DMS 273 treated with DMSO at 0.1 percent for 48 hours (cell line): Measurements from ENCODE around the gene CIART.
"Not testable (repeated sequence)": the region's sequence is repeated elsewhere in the genome, so short reads cannot be mapped to it uniquely, and the experiment has no call there.

Experiments
- DNase-seq: peaks from one replicate; lab custom pipeline; 2025; lab: John Stamatoyannopoulos, UW

Gene CIART, protein sequence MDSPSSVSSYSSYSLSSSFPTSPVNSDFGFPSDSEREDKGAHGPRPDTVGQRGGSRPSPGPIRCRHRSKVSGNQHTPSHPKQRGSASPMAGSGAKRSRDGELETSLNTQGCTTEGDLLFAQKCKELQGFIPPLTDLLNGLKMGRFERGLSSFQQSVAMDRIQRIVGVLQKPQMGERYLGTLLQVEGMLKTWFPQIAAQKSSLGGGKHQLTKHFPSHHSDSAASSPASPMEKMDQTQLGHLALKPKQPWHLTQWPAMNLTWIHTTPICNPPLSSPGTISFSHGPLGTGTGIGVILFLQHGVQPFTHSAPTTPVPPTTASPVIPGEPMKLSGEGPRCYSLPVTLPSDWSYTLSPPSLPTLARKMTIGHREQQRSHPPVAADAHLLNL

GRCh38 chr1:150281758-150282557 is at the start of gene CIART:
TSS of gene CIART (plus strand) at chr1:150282554. CDS start at chr1:150283268, 714 bp downstream.
- peak; percentile 99 for DNase-seq

GRCh38 chr1:150232921-150233320 is 49.4 kb upstream of the CIART start:
- not testable (repeated sequence) for DNase-seq

GRCh38 chr1:150233359-150234308 is 48.7 kb upstream of the CIART start:
- no peak for DNase-seq

GRCh38 chr1:150234309-150234565 is 48.1 kb upstream of the CIART start:
- DNase-seq = no peak

- peak; percentile 51 for DNase-seq
Measured at GRCh38 chr1:150234566-150235293, 47.6 kb upstream of the CIART start.

DNA sequence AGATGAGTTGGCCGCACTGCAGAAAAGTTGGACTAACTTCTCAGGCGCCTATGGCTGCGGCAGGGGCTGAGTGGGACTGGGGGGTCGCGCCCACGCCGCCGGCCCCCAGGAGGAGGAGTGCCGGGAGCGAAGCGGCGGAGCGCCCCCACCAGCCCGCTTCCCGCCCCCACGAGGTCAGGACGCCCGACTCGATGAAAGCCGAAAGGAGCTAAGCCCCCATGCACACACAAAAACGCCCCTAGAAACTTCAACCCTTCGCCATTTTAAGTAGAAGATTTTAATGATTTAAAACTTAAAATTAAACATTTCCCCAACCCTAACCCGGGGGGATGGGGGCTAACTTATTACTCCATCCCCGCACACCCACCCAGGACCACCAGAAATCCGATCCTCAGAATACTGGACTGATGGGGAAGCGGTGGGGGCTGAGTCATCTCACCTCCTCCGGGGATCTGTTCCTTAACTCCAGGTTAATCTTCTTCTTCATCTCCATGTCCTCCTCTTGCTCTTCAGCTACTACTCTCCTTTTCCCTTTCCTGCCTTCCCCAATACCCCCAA is 47.0 kb upstream of the CIART start:
- no peak for DNase-seq

DNA sequence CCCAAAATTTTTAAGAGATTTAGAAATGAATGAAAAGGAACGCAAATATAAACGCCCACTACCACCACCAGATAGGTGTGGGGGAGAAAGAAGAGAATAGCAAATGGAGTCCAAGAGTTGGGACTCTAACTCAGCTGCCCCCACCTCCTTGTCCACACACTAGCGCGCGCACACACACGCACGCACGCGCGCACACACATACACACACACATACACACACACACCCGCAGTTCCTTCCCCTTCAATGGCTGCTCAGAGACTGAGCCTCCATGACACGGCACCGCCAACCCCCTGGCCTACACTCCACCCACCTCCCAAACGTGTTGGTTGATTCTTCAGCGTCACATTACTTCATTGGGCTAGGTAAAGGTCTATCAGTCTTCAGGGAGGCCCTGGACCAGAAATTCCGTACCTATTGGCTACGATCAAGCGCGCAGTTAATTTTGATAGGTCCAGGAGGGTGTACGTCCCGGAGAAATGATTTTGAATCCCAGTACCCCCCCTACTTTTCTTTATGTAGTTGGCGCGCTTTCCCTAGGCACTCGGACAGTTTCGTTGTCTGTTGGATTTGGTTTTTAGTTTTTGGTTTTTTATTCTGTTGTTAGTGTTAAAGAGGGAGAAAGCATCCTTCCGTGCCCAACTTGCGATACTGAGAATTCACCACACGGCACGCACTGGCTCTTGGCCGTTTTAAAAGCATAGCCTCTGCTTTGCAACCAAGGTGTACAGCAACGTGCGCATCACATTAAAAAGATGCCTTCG is 46.3 kb upstream of the CIART start, which contains the start of gene ANP32E:
Gene ANP32E, minus strand, starts transcription at position 261 of the 762 bp plus-strand sequence. CDS start 326 bp downstream, outside the sequence.
- DNase-seq = peak; percentile 100

DNA sequence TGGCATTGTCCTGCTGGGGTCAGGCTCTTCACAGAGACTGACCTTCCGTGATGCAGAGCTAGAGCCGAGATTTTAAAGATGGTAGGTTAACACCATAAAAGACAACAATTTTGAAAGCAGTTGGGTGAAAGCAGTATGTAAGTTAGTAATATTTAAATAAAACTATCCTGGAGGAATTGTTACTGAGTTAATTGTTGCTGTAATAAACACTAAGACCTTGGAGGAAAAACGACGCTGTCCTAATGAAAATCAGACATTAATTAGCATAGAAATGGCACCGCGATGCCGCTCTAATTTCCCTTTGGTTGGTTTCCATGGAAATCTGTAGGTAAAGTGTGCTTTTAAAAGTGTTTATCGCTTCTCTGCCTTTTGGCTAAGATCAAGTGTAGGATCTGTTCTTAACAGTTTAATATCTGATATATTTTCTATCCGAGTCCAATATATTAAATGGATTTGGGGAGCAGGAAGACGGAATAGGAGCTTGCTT is 45.7 kb upstream of the CIART start:
- DNase-seq = no peak

DNA sequence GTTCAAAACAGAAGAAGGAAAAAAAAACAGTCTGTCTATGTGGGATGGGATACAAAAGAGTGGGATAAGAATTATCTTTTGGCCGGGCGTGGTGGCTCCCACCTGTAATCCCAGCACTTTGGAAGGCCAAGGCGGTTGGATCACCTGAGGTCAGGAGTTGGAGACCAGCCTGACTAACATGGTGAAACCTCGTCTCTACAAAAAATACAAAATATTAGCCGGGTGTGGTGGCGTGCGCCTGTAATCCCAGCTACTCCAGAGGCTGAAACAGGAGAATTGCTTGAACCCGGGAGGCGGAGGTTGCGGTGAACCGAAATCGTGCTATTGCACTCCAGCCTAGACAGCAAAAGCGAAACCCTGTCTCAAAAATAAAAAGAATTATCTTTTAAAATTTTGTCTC is 45.2 kb upstream of the CIART start:
- not testable (repeated sequence) for DNase-seq

- DNase-seq = no peak
Measured at GRCh38 chr1:150237746-150238145, 44.6 kb upstream of the CIART start.

- no peak for DNase-seq
Measured at GRCh38 chr1:150243003-150243402, 39.4 kb upstream of the CIART start.

DNA sequence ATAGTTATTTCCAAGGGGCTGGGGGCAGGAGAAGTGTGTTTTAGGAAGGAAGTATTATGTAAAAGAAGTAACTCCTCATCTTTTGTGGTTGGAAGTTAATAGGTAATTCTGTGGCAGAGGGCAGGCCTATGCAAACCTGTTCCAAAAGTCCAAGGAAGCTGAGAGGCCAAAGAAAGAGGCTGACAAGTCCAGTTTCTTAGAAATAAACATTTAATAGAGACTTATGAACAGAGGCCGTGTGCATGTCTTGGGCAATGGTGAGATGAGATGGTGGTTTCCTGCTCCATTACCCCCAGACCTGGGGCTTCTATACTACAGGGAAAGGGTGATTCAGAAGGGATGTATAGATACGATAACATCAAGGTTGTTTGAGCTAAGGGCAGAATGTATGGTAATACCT is 32.4 kb upstream of the CIART start:
- no peak for DNase-seq

GRCh38 chr1:150256198-150256553 is 26.2 kb upstream of the CIART start:
- DNase-seq = no peak

DNA sequence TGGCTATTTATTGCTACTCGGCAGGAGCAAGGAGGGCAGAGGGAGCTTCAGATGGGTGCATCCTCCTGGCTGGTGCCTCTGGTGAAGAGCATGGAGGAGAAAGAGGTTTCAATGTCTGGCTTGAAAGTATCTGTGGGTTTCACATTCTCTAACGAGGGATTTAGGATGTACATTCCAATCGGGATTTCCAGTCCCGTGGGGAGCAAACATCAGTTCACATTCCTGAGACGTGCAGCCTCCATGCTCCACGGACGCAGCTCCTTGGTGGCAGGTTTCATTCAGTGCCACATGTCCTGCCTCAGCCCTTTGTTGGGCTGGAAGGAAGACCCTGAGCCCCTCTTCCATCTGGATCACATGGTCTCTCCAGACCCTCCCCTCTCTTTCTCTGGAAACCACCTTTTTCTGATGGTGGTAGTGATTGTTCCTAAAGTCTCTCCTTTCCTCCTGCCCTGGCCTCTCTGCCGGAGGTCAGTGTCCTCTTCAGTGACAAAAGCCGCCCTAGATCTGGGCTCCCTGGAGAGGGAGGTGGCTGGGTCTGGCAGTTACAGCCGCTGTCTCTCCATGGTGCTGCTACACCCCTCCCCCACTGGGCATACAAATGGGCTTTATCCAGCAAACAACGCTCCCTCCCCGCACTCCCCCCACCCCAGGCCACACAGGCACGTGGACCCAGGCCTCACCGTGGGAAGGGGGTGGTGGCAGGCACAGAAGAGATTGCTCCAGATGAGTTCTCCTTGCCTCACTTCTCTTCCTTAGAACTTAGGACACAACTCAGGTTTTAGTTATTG is 25.6 kb upstream of the CIART start:
- DNase-seq = no peak

DNA sequence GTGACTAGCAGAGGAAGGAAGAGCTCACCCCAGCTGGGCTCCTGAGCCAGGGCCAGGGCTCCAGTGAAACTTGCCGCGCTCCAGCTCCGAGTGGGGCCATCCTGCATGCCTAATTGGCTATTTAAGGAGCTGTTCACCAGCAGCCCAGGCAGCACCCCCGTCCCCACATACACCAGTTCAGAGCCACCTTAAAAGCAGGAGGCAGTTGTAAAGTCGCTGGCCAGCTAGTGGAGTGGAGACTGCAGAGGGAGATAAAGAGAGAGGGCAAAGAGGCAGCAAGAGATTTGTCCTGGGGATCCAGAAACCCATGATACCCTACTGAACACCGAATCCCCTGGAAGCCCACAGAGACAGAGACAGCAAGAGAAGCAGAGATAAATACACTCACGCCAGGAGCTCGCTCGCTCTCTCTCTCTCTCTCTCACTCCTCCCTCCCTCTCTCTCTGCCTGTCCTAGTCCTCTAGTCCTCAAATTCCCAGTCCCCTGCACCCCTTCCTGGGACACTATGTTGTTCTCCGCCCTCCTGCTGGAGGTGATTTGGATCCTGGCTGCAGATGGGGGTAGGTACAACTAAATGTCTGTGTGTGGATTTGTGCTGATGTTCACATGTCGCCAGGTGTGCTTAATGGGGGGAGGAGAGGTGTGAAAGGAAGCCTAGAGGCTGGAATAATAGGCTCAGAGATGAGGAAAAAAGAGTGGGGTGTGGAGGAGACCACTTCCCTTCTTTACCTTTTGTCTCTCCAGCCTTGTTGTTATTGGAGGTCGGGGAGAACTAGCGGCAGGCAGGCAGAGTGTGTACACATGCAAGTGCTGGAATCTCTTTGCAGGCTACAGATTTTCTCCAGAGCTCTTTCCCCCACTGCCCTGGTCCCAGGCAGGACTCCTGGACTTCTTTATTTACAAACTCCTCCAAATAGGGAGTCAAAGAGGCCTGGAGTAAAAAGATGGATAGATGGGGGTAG is 24.4 kb upstream of the CIART start, which contains the start of gene CA14:
Gene CA14, plus strand, starts transcription at position 151 of the 962 bp plus-strand sequence. Its CDS starts 355 bp downstream, at position 506.
- peak; percentile 15 for DNase-seq

DNA sequence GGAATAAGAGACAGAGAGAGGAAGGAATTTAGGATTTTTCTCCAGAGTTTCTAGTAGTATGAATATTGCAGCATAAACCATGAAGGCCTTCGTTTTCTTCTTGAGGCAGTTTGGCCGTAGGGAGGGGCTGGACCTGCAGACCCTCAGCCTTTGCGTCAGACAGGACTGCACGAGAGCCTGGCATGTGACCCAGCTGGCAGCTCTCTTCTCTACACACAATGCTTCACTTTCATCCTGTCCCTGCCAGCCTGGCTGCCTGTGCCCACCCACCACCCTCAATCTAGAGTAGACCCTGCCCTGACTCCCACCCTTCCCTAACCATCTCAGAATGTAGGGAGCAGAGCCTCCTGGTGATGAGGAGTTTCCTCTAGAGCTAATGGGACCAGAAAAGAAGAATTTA is 23.1 kb upstream of the CIART start:
- no peak for DNase-seq

- peak; percentile 66 for DNase-seq
Measured at GRCh38 chr1:150259758-150260669, 22.3 kb upstream of the CIART start.
